RPMI8226 (cell line): ENCODE data around the gene PITPNM3.

Experiments
- DNase-seq: peaks from one replicate; pipeline ENCODE4 v3.0.0-alpha.2; 2015

The PITPNM3 gene

DNA sequence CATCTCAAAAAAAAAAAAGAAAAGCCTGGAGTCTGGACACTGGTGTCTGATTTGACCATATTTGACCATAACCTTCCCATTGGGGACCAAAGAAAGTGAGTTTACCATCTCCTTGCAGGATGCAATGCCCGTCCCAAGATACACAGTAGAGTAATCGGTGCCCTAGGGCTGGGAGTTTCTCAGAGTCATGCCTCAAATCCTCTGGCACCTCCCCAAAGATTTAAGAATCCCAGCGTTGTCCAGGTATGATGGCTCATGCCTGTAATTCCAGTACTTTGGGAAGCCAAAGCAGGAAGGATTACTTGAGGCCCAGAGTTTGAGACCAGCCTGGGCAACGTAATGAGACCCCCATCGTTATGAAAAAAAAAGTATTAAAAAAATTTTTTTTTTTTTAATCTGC is 5.0 kb downstream of the PITPNM3 start:
- DNase-seq, result no peak

DNA sequence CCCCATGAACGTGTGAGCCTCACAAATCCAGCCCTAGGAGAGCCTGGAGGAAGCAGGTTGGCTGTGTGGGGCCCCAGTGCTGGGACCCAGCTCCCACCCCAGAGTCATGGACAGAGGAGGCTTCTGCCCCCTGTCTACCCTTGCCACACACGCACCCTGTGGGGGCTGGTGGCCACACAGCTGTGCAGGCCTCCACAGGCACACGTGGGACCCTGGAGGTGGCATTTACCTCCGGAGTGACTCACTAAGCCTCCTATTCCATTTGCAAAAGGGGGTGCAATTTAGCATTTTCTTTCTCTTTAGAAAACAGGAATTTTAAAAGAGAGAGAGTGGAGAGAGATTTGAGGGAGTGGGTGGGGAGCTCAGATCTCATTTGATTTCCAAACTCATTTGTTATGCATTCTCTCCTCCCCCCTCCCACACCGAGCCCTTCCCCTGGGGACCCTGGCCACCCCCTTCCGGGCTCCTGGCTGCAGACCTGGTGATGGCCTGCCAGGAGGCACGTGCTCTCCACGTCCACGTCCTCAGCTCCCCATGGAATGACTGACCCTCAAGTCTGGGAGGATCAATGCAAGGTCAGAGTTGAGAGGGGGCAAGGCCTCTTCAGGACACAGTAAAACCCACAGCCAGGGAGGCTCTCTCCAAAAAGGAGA is 6.8 kb downstream of the PITPNM3 start:
- DNase-seq, result no peak

DNA sequence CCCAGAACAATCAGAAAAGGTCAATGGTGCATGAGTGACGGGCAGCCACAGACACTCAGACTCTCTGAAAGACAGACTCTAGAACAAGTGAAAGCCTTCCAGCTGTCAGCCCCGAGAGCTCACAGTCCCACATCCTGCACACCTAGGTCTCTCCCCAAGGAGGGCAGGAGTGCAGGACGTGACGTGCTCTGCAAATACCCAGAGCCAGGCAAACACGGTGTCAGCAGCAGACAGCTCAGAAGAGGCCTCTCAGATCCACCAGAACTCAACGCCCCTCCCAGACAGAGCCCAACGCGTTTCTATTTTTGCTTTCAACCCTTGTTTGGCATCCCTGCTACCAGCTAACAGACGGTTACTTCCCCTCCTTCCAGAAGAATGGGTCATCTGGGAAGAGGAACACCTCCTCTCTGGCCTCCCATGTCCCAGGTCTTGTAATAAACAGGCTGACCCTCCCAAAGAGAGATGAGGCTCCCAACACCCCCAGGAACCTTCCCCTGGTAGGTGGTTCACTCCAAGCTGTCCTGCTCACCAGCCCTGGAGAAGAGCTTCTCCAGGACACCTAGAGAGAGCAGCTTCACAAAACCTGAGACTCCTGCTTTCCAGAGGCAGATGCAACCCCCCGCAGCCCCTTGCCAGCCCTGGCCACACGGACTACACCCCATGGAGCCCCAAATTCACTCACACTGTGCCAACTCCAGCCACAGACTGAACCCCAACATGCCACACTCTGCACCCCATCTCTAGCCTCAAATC is 7.6 kb downstream of the PITPNM3 start:
- DNase-seq, result peak; percentile 66

DNA sequence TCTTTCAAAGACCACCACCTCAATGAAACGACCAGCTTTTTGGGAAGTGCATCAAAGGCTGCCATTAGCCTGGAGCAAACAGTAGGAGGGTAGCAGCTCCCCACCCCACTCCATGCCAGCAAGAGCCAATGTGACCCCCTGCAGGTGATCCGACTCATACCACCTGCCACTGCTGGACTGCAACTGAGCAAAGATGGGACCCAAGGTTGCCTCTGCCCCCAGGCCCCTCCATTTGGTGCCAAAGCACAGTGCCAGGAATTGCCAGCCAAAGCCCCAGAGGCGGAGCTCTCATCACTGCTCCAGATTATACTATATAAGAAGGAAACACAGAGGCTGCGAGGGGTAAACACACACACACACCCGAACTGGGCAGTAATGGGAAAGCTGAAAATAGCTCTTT is 8.3 kb downstream of the PITPNM3 start:
- no peak for DNase-seq

DNA sequence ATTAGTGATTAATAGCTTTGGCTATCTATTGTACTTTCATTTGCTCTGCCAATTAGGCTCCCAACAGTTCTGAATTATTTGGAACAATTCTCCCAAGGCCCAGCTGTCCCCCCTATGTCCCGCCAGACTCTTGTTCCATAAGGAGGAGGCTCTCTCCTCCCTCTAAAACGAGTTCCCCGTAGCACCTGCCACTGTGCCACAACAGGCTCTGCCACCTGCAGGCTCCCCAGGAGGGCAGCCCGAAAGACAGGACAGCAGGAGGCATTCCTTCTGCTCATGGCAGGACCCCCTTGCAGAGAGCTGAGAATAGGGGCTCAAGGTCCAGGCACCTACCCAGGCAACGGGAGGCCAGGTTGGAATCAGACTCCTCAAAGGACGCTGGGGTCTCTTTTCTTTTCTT is 9.0 kb downstream of the PITPNM3 start:
- no peak for DNase-seq

DNA sequence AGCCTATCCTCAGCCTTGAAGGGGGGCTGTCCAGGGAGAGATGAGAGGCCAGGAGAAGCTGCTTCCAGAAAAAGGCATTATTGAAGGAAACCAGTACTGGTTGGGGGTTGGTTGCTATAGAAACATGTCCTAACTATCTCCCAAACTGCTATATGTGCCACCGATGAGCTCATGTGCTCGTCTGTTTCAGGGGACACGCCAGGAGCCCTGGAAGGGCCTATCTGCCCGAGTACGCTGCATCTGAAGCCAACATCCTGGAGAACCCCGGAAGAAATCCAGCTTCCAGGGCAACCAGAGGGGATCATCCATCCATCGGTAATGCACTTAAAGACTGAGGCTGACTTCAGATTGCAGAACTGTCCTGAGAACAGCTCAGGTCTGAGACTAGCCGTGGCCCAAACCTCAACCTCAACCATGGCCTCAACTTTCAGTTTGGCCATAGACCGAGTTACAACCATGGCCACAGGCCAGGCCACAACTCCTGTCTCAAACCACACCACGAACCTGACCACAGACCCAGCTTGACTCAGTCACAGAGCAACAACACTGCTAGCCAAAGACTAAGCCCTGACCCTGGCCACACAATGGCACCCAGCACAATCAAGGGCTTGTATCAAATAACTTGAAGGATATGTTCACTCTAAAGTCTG is 10.2 kb downstream of the PITPNM3 start:
- DNase-seq, result peak; percentile 40

DNA sequence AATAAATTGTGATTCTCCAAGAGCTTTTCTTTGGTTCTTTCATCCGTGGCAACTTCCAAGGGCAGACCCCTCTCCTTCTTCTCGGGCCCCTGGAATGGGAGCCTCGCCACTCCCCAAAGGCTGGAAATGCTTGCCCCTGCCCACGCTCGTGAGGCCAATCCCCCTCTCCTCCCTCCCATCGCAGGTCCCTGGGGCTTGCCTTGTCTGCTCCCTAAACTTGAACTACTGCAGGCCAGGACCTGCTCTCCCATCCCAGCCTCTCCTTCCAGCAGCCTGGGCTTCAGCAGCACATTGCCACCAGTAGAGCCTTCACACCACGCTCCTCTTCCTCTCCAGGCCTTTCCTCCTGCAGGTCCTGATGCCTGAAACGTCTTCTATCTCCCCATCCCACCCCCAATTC is 11.1 kb downstream of the PITPNM3 start:
- DNase-seq, result no peak

DNA sequence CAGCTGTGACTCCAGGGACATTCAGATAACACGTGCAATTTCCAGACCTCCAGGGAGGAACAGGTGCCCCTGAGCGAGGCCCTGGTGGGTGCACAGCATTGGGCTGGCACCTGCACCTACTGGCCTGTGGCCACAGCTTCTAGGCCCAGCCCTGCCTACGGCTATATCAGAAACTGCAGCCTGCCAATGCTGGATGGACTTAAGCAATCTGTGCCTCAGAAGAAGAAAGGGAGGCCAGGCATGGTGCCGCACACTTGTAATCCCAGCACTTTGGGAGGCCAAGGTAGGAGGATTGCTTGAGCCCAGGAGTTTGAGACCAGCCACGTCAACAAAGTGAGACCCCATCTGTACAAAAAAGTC is 12.4 kb downstream of the PITPNM3 start:
- DNase-seq, result no peak

DNA sequence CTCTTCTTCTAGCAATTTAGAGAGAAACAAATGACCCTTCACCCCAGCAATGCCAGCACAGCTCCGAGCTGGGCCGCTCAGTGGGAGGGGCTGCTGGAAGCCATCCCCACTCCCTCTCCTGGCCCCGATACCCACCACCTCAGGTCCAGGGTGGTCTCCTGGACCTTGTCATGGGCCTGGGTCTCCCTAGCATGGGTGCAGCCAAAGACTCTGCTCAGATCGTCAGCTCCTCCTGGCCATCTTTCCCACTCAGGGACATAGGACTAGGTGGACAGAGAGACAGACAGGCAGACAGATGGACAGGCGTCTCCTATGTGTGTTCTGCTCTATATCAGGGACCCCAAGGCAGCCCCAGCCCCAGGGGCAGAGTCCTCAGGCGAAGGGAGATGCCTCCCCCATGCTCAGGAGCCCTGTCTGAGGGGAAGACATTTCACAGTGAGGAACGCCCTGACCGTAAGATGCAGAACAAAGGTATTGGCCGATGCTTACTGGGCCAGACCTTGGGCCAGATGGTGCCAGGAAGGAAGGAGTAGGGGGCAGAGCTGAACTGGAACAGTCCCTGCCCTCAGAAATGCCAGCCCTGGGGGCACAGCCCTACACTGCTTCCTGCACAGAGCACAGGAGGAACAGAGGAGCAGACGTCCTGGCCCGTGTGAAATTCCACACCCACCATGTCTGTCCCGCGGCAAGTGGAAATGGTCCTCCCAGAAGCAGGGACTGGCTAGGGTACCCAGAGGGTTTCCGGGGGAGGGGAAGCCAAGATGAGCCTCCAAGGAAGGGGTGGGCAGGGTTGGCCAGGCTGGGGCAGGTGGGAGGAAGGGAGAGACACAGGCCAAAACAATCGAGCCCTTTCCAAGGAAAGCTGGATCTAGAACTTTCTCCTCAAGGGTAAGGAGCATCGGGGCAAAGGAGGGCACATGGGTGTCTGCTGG is 13.0 kb downstream of the PITPNM3 start:
- DNase-seq, result no peak

DNA sequence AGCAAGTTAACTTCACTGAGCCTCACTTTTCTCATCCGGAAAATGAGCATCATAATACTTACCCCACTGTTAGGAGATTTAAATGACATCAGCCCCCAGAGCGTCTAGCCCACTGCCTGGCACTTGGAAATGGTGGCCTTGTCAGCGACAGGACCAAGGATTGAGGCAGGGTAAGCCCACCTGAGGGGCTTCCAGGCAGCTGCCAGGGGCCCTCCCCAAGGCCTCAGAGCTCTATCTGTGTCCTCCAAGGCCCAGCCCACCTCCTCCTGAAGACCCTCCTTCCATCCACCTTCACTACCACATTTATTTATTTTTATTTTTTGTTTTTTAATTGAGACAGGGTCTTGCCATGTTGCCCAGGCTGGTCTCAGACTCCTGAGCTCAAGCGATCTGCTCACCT is 13.8 kb downstream of the PITPNM3 start:
- DNase-seq, result no peak

DNA sequence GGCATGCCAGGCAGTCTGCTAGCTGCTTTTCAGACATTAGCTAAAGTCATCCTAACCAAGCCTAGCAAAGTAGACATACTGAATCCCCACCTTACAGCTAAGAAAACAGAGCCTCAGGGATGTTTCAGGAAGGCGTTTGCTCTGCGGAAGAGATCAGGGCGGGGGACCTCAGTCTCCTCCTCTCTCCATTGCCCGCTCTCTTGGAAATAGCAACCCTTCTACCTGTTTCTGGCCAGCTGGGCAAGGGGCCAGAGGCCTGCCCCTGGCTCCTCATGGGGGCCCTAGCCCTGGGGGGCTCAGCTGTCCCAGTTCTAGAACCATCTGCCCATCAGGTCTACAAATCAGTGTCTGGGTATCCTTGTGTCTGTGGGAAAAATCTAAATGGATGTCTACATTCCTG is 14.5 kb downstream of the PITPNM3 start:
- no peak for DNase-seq

DNA sequence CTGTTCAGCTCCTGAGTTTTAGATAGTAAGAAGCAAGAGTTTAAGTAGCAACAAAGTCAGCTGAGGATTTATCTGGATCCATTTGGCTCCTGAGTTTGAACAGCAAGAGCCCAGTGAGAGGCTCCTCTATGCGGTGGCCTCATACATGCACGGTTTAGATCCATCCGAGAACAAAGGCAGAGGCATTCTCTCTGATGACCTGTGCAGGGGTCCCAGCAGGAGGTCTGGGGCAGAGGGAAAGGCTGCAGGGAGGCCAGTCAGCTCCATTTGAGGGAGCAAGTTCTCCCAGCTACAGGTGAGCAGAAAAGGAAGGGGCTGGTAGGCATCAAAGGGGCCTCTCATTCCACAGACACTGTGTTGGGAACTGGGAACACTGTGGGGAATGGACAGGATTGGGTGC is 16.5 kb downstream of the PITPNM3 start:
- DNase-seq, result no peak

DNA sequence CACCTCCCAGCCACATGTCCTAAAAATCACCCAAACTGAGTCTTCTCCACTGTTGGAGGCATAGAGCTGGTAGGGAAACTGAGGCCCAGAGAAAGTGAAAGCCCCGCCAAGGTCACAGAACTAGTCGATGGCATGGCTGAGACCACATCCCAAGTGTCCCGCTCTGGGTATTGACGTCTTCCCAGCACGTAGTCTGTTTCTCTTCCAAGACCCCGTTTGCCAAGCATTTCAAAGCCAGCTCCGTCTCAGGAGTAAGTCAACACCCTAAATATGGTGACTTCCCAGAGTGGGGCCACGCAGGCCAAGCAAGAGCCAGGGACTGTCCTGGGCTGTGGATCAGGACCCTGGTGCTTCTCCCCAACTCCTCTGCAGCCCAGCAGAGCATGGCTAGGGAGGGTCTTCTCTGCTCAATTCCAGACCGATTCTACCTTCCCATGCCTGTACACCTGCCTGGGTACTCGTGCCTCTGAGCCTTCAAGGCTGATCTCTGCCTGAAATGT is 19.7 kb downstream of the PITPNM3 start:
- DNase-seq, result no peak

DNA sequence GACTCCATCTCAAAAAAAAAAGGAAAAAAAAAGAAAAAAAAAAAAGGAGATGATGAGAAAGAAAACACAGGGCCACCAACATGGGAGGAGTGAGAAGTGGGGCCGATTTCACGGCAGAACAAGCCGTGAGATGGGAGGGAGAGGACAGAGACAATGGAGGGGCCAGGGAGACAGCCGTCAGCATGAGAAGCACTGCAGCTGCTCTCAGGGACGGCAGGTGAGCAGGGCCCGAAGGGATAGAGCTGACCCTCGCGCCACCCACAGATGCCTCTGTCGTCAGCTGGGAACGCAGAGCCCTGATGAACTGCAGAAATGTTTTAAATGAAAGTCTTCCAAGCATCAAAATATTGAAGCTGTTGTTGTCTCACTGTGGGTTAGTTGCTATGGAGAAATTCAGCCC is 20.3 kb downstream of the PITPNM3 start:
- DNase-seq, result no peak

DNA sequence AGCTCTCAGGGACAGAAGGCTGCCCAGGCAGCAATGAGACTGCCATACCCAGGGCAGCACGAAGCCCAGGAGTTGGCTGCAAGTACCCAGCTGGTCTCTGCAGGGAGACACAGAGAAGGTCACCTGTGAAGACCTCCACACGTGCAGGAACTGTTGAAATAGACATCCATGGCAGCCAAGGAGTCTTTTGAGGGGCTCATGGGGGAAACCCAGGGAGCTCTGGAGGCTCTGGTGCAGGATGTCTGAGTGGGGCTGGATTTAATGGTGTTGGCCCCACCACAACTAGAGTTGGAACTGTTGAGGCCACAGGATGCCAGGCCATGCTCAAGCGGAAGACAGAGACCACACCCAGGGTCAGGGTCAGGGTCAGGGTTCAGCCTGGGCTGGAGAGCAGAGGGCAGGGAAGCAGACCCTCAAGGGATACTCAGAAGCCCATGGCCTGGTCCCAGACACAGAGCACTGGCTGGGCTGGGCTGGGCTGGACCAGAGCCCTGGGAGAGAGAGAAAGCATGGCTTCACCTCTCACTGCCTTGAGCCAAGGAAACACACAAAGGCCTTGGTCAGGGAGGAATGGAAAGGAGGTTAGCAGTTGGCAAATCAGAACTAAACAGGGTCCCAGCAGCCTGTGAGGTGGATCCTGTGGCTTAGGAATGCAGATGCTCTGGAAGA is 21.4 kb downstream of the PITPNM3 start:
- no peak for DNase-seq

DNA sequence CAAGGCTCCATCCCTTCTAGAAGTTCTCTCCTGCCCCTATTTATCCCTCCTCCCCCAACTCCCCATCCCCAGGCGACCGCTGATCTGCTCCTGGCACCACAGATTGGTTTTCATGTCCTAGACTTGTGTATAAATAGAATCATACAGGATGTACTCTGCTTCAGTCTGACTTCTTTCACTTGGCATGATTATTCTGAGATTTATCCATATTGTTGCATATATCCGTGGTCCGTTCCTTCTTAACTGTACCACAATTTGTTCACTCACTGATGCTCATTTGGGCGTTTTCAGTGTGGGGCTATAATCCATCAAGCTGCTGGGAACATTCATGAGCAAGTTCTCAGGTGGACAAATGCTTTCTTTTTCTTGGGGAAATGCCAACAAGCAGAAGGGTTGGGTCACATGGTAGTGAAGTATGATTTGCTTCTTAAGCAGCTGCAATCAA is 23.9 kb downstream of the PITPNM3 start:
- no peak for DNase-seq

DNA sequence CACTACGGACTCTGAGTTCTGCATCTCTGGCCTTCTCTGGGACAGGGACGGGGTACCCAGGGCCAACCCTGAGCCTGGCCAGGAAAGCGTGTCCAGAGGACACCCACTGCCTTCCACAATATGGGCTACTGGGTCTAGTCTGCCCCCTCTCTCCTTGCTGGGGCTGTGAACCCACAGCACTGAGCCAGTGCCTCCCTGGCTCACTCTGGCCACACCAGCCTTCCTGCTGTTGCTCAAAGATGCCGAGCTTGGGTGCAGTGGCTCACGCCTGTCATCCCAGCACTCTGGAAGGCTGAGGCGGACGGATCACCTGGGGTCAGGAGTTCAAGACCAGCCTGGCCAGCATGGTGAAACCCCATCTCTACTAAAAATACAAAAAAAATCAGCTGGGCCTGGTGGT is 24.8 kb downstream of the PITPNM3 start:
- DNase-seq, result no peak

DNA sequence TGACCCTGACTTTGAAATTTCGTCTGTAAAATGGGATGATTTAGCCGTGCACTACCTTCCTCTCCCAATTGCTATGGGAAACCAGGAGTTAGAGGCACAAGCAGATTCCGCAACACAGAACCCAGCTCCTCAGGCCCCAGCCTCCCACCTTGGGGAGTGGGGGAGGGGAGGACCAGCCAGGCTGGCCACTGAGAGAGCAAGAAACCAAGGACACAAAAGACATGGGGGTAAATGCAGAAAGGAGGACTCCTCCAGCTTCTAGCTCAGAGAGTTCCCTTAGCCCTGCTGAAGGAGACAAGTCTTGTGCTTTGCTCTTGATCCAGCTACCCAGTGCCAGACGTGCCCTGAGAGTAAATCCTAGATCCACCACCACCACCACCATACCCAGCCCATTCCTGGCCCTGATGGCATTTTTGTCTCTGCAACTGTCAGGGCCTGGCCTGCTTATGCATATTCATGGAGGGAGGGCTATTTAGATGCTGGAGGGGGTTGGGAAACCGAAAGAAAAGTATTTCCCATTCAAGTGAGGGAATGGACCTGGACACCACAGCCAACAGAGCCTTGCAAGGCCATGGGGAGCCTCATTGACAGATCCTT is 25.9 kb downstream of the PITPNM3 start:
- no peak for DNase-seq

DNA sequence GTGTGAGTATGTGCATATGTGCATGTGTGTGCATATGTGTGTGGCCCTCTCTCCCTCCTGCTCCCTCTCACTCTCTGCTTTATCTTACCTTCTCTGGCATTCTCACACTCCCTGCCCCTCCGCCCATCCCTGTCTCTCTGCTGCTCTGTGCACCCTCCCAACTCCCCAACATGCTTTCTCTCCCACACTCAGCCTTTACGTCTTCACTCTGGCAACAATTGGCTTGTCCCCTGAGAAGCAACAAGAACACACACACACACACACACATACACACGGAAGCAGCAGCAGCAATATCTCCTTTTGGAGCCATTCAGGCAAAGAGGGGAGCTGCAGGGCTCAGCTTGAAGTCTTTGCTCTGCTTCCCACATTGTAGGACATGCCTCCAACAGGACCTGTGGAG is 27.8 kb downstream of the PITPNM3 start:
- no peak for DNase-seq

DNA sequence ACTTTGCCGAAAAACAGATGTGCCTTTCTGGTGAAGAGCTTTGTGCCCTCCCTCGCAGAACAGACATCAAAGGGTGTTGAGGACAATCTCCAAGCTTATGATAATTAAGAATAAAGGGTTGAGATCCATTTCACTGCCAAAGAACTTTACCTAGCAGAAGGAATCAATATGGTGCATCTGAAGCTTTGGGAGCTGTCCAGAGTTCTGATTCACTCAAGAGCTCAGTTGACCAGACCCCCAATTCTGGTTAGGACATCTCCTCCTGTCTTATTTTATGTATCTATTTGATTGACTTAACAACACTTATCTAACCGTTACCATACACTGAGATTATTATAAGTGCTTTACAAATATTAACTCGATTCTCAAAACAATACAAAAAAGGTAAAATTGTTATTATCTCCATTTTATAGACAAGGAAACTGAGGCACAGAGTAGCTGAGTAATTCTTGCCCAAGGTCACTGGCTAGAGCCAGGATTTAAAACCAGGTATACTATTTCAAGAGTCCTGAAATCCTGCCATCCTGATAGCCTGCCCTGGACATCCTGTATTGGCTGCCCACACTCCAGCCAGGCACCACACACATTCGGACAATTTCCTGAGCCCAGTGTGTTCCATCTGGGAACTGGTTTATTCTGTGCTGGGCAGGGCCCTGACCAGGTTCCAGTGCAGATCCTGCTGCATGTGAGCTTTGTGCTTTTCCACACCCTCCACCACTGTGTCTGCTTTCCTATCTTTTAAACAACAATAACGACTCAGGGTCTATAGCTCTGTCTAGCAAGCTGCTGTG is 29.8 kb downstream of the PITPNM3 start:
- DNase-seq, result no peak

DNA sequence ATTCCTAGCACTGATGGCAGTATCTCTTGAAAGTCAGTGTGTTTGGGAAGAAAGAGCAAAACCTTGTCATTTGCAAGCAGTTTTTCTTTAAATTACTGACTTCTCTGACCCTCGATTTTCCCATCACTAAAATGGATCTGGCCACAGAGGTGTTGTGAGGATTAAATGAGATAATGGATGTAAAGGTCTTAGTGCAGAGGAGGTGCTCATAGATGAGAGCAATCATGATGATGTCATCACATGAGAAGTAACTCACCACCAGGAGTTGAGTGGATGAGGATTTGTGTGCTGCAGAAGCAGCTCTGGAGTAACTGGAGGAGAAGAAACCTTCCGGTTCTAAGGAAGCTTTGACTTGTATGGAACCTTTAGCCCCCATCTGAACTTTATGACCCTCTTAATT is 30.6 kb downstream of the PITPNM3 start:
- no peak for DNase-seq
